Ectodermal cell (in vitro differentiated cells): ENCODE data around the gene SLCO2B1.

Experiments used
- H3K27ac ChIP-seq: 2 replicates; pipeline ENCODE4 v1.7.0; 2013; ENCODE audit warnings: mild to moderate bottlenecking, low read depth, low read length; ENCODE audit not compliant: insufficient read depth, poor library complexity, severe bottlenecking
- H3K27me3 ChIP-seq: 2 replicates; pipeline ENCODE4 v1.7.0; 2013; ENCODE audit warnings: mild to moderate bottlenecking, low read length; ENCODE audit not compliant: insufficient read depth, control insufficient read depth, poor library complexity, severe bottlenecking
- H3K36me3 ChIP-seq: one replicate; pipeline ENCODE4 v1.7.0; 2013; ENCODE audit warnings: low read length; ENCODE audit not compliant: control insufficient read depth, insufficient read depth
- H3K4me1 ChIP-seq: one replicate; pipeline ENCODE4 v1.7.0; 2013; ENCODE audit warnings: low read length; ENCODE audit not compliant: control insufficient read depth, insufficient read depth
- H3K4me3 ChIP-seq: 2 replicates; pipeline ENCODE4 v1.7.0; 2013; ENCODE audit warnings: low read depth, low read length, control low read depth; ENCODE audit not compliant: insufficient read depth
- H3K9me3 ChIP-seq: 2 replicates; pipeline ENCODE4 v1.7.0; 2013; ENCODE audit warnings: mild to moderate bottlenecking, low read length, moderate library complexity; ENCODE audit not compliant: control insufficient read depth
- WGBS, 2 experiments: methylation state at CpG; one replicate each; pipeline ENCODE4 v1.1.7; 2013; ENCODE audit warnings: missing lambda C conversion rate in 2 of 2; 5-methylcytosine and 5-hydroxymethylcytosine counted together

SLCO2B1 gene

DNA sequence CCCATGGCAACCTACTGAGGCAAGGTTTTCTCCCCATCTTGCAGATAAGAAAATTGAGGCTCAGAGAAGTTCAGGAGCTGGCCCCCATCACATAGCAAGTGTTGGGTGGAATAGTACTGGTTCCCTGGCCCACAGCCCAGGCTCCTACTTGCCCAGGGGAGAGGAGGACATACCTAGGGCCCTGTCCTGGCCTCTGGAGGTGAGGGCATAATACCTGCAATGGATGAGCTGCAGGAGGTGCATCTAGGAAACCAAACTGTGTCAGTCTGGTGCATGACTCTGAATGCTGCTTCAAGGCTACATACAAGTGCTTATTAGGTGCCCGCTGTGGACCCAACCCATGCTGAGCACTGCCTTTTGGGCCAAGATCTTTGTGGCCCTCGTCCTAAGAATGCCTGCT, 49.6 kb downstream of the SLCO2B1 start:
- WGBS, 2 experiments: 73 to 92% methylated on average over 2 of the region's 2 CpGs
- no peaks in the 10 kb centered on the region for H3K27me3 ChIP-seq

DNA sequence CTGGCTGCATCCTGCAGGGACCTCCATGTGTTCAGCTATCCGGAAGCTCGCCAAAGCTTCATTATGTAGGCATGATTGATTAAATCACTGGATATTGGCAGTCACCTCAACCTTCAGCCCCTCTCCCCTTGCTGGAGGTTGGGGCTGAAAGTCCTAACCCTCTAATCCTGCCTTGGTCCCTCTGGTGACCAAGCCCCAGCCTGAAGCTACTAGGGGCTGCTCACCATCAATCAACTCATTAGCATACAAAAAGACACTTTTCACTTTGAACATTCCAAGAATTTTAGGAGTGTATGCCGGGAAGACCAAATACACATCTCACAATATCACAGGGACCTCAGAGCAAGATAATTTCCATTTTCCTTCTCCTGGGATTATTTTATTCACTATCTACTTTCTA, 50.9 kb downstream of the SLCO2B1 start:
- Histone ChIP-seq H3K36me3 (no peaks in the 10 kb centered on the region), H3K27ac (no peak overlapping the region), H3K4me3 (no peak overlapping the region), H3K9me3 (no peaks in the 10 kb centered on the region), H3K27me3 (no peaks in the 10 kb centered on the region), H3K4me1 (peaks cover 3% of the 10 kb centered on the region)
- 52 to 53% methylated on average over 3 of the region's 3 CpGs for WGBS, 2 experiments

More for the DNA sequence above, 49.6 kb downstream of the SLCO2B1 start:
- no peaks in the 10 kb centered on the region for H3K9me3 ChIP-seq
- H3K4me3 ChIP-seq: no peak overlapping the region
- H3K4me1 ChIP-seq: peaks cover 3% of the 10 kb centered on the region
- no peak overlapping the region for H3K27ac ChIP-seq
- no peaks in the 10 kb centered on the region for H3K36me3 ChIP-seq

DNA sequence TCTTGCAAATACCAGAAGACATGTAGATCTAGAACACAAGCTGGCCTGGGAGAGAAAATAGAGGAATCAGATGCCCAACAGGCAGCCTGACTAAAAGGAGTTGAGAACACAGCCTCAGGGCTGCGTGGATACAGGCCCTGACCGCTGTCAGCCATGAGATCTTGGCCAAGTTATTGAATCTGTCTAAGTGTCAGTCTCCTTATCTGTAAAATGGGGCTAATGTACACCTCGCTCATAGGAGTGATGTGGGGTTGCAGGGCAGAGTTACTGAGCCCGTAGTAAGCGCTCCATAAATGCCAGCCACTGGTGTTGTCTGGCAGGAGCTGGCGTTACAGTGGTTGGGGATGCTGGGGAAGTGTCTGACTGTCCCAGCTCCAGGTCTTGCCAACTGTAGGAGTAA, 51.3 kb downstream of the SLCO2B1 start:
- H3K4me1 ChIP-seq: peaks cover 3% of the 10 kb centered on the region
- H3K9me3 ChIP-seq: no peaks in the 10 kb centered on the region
- H3K36me3 ChIP-seq: no peaks in the 10 kb centered on the region
- WGBS, 2 experiments: 88 to 93% methylated on average over 6 of the region's 6 CpGs
- no peak overlapping the region for H3K4me3 ChIP-seq
- no peak overlapping the region for H3K27ac ChIP-seq
- H3K27me3 ChIP-seq: no peaks in the 10 kb centered on the region

DNA sequence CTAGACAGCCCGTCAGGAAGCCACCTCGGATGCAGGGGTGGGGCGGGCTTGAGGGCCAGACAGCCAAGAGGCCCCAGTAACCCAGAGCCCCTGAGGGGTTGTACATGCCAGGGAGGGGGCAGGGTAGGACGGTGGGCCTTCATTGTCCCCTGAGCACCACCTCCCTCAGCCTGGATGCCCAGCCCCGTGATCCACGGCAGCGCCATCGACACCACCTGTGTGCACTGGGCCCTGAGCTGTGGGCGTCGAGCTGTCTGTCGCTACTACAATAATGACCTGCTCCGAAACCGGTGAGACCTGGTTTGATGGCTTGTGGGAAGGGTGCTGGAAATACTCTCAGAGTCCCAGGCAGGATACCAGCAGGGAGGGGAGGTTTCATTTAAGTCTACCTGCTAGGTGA, 52.2 kb downstream of the SLCO2B1 start:
- no peaks in the 10 kb centered on the region for H3K36me3 ChIP-seq
- no peak overlapping the region for H3K27ac ChIP-seq
- no peaks in the 10 kb centered on the region for H3K27me3 ChIP-seq
- H3K9me3 ChIP-seq: no peaks in the 10 kb centered on the region
- H3K4me1 ChIP-seq: peaks cover 3% of the 10 kb centered on the region
- no peak overlapping the region for H3K4me3 ChIP-seq
- WGBS, 2 experiments: 91 to 94% methylated on average over 13 of the region's 13 CpGs

DNA sequence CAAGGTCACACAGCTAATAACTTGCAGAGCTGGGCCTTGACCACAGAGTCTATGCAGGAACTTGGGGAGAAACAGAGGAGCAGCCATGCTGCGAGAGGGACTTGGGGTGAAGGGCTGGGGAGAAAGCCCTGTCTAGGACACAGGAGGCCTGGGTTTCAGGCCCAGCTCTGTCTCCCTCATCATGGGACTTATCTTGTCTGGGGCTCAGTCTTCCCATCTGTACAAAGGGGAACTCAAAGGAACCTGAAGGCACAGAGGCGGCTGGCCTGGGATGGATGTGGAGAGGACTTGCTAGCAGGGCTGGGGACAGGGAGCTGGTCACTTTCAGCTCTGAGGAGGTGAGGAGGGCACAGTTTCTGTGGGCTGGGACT, 52.7 kb downstream of the SLCO2B1 start:
- no peaks in the 10 kb centered on the region for H3K27me3 ChIP-seq
- WGBS, 2 experiments: 93 to 97% methylated on average over 2 of the region's 2 CpGs

DNA sequence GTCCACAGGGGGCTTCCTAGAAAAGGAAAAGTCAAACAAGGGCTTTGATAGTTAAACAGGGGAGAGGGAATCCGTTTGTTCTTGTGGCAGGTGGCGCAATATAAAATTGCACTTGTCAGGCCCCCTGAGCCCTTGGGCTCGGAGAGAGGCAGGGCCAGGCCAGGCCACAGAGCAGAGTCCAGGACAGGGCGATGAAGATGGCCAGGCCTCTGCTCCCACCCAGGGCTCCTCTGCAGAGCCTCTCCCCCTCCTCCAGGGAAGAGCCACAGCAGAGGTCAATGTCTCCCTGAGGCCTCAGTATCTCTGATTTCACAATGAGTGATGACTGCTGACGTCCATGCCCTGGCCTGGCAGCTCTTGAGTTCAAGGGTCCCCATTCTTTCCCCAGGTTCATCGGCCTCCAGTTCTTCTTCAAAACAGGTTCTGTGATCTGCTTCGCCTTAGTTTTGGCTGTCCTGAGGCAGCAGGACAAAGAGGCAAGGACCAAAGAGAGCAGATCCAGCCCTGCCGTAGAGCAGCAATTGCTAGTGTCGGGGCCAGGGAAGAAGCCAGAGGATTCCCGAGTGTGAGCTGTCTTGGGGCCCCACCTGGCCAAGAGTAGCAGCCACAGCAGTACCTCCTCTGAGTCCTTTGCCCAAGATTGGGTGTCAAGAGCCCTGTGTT, 53.2 kb downstream of the SLCO2B1 start:
- no peaks in the 10 kb centered on the region for H3K27me3 ChIP-seq
- H3K4me1 ChIP-seq: peaks cover 3% of the 10 kb centered on the region

More for the DNA sequence above, 52.7 kb downstream of the SLCO2B1 start:
- Histone ChIP-seq H3K27ac (no peak overlapping the region), H3K9me3 (no peaks in the 10 kb centered on the region), H3K4me1 (peaks cover 3% of the 10 kb centered on the region), H3K36me3 (no peaks in the 10 kb centered on the region), H3K4me3 (no peak overlapping the region)

DNA sequence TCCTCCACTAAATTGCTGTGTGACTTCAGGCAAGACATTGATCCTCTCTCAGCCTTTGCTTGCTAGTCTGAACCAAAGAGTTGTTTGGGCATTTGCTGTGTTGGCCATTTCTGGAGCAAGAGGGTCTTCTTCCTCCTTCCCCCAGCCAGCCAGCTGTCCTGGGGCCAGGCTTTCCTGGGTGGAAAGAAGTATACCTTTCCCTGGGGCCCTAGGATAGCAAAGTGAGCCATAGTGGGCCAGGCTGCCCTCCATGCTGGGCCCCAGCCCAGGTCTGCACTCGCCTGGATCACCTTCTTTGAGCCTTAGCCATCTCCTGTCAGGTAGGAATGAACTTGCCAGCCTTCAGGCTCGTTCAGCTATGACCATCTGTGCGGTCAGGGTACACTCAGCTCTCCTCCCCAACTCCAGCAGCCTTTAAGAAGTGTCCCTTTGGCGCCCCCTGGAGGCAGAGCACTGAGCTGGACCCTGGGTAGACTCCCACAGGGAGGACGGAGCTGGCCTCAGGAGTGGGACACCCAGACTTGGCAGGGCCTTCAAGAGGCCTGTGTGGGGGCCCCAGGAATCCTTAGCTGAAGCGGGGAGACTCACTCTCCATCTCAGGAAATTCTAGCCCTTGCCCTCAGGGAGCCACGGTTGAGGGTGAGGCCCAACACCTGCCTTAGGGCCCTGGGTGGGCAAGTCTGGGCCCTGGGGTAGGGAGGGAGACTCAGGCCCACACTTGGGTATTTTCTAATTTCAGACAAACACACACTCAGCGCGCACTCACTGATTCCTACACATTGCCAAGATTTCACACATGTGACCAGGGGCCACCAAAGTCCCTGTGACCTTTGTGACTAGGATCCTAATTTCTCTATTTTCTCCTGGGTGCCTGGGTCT, 54.0 kb downstream of the SLCO2B1 start:
- Histone ChIP-seq H3K4me3 (no peak overlapping the region), H3K27me3 (no peaks in the 10 kb centered on the region), H3K4me1 (peaks cover 3% of the 10 kb centered on the region), H3K9me3 (no peaks in the 10 kb centered on the region), H3K27ac (no peak overlapping the region), H3K36me3 (no peaks in the 10 kb centered on the region)
- 42 to 45% methylated on average over 9 of the region's 9 CpGs for WGBS, 2 experiments

More for the DNA sequence above, 53.2 kb downstream of the SLCO2B1 start:
- WGBS, 2 experiments: 88 to 90% methylated on average over 10 of the region's 10 CpGs
- H3K4me3 ChIP-seq: no peak overlapping the region
- no peaks in the 10 kb centered on the region for H3K36me3 ChIP-seq
- H3K27ac ChIP-seq: no peak overlapping the region
- no peaks in the 10 kb centered on the region for H3K9me3 ChIP-seq

DNA sequence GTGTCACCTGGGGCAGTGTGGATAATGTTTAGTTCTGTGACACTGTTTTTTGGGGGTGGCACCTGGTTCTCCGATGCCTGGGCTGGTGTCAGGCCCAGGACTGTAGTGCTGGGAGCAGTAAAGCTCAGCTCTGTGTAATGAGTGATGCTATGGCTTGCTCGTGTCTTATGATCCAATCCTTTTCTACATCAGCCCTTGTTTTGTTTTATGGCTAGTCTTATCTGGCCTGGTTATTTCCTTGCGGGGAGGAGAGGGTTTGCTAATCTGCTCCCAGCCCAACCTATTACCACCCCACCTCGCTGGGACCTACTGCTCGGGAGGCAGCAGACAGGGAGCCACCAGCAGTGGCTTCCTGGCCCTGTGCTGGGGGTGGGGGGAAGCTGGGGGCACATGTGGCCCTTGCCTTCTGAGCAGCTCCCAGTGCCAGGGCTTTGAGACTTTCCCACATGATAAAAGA, 54.7 kb downstream of the SLCO2B1 start:
- Histone ChIP-seq H3K4me1 (peaks cover 3% of the 10 kb centered on the region), H3K36me3 (no peaks in the 10 kb centered on the region), H3K4me3 (no peak overlapping the region), H3K27ac (no peak overlapping the region), H3K9me3 (no peaks in the 10 kb centered on the region), H3K27me3 (no peaks in the 10 kb centered on the region)
- WGBS, 2 experiments: 88 to 89% methylated on average over 4 to 5 of the region's 5 CpGs

DNA sequence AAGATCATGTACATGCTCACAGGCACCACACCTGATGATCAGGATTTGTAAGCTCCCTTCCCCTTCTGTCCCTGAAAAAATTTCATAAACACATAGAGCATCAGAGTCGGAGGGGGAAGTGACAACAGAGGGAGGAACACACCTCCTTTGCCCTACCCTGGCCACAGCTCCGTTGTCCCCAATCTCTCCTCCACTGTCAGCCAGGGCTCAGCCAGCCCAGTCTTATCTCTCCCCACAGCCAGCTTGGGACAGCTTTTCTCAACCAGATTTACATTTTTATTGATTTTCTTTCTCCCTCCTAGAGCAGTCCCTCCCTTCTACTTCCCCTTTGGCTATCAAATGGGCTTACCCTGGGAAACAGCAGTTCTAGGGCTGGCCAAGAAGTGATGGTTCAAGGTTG, 57.5 kb downstream of the SLCO2B1 start:
- 76 to 84% methylated on average over 2 of the region's 2 CpGs for WGBS, 2 experiments
- H3K27ac ChIP-seq: no peak overlapping the region
- H3K9me3 ChIP-seq: no peaks in the 10 kb centered on the region
- H3K27me3 ChIP-seq: no peaks in the 10 kb centered on the region
- no peak overlapping the region for H3K4me3 ChIP-seq
- no peaks in the 10 kb centered on the region for H3K36me3 ChIP-seq
- H3K4me1 ChIP-seq: no peaks in the 10 kb centered on the region

DNA sequence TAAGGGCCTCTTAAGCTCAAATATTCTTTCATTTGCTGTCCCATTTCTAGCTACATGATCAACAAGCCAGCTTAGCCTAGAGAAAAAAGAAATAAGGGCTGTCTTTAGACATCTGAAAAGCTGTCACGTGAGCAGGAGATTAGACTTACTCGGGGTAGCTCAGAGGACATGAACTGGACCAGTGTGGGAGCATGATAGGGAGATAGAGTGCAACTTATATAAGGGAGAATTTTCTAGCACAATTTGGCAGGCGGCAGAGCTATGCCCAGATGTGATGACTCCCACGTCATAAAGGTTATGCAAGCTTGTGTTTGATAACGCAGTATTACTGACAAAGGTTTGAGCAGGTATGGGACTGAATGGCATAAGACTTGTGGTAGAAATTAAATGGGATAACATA, 61.5 kb downstream of the SLCO2B1 start:
- Histone ChIP-seq H3K27me3 (peaks cover 11% of the 10 kb centered on the region), H3K9me3 (no peaks in the 10 kb centered on the region), H3K36me3 (no peaks in the 10 kb centered on the region), H3K4me1 (no peaks in the 10 kb centered on the region), H3K4me3 (no peak overlapping the region), H3K27ac (no peak overlapping the region)
- 89 to 91% methylated on average over 5 of the region's 5 CpGs for WGBS, 2 experiments
